Ectodermal cell (in vitro differentiated cells): Measurements from ENCODE around the gene ARFGAP1.
"Not testable (repeated sequence)": the region's sequence is repeated elsewhere in the genome, so short reads cannot be mapped to it uniquely, and the experiment has no call there.

Experiments used
- H3K27ac ChIP-seq: 2 replicates; pipeline ENCODE4 v1.7.0; 2013; ENCODE audit warnings: mild to moderate bottlenecking, low read depth, low read length; ENCODE audit not compliant: insufficient read depth, poor library complexity, severe bottlenecking
- H3K27me3 ChIP-seq: 2 replicates; pipeline ENCODE4 v1.7.0; 2013; ENCODE audit warnings: mild to moderate bottlenecking, low read length; ENCODE audit not compliant: insufficient read depth, control insufficient read depth, poor library complexity, severe bottlenecking
- H3K36me3 ChIP-seq: one replicate; pipeline ENCODE4 v1.7.0; 2013; ENCODE audit warnings: low read length; ENCODE audit not compliant: control insufficient read depth, insufficient read depth
- H3K4me1 ChIP-seq: one replicate; pipeline ENCODE4 v1.7.0; 2013; ENCODE audit warnings: low read length; ENCODE audit not compliant: control insufficient read depth, insufficient read depth
- H3K4me3 ChIP-seq: 2 replicates; pipeline ENCODE4 v1.7.0; 2013; ENCODE audit warnings: low read depth, low read length, control low read depth; ENCODE audit not compliant: insufficient read depth
- H3K9me3 ChIP-seq: 2 replicates; pipeline ENCODE4 v1.7.0; 2013; ENCODE audit warnings: mild to moderate bottlenecking, low read length, moderate library complexity; ENCODE audit not compliant: control insufficient read depth
- WGBS, 2 experiments: methylation state at CpG; one replicate each; pipeline ENCODE4 v1.1.7; 2013; ENCODE audit warnings: missing lambda C conversion rate in 2 of 2; 5-methylcytosine and 5-hydroxymethylcytosine counted together

The ARFGAP1 gene

DNA sequence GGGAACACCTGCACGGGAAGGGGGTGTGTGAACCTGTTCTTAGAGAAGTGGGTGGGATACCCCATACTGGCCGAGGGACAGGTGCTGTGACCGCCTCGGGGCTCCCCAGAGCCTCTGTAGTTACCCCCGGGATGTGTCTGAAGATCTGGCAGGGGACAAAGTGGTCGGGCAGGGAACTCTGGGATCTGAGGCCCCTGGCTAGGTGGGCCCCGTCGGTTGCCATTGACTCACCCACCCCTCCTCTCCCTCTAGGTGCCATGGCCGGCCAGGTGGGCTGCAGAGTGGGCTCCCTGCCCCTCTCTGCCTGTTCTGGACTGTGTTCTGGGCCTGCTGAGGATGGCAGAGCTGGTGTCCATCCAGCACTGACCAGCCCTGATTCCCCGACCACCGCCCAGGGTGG, 32.6 kb upstream of the ARFGAP1 start:
- no peak overlapping the region for H3K27ac ChIP-seq
- WGBS, 2 experiments, result 91 to 95% methylated on average over 11 of the region's 11 CpGs
- no peaks in the 10 kb centered on the region for H3K36me3 ChIP-seq
- no peaks in the 10 kb centered on the region for H3K9me3 ChIP-seq
- no peak overlapping the region for H3K4me3 ChIP-seq
- peaks cover 12% of the 10 kb centered on the region for H3K4me1 ChIP-seq
- H3K27me3 ChIP-seq, result no peaks in the 10 kb centered on the region

DNA sequence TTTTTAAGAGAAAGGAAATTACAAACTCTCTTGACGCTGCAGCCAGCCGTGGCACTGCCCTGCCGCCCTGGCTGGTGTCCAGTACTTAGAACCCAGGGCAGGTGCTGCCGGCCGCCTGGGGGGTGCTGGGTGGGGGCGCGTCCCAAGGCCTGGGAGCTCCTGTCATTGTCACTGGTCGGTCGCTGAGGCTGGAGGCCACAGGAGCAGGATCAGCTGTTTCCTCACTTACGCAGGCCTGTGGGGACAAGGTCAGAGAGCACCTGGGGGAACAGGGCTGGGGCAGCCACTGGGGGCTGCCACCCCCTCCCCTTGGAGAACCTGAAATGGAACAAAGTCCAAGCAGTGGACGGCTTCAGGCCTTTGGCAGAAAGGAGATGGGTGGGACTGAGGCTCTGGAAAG, 31.3 kb upstream of the ARFGAP1 start:
- no peaks in the 10 kb centered on the region for H3K36me3 ChIP-seq

DNA sequence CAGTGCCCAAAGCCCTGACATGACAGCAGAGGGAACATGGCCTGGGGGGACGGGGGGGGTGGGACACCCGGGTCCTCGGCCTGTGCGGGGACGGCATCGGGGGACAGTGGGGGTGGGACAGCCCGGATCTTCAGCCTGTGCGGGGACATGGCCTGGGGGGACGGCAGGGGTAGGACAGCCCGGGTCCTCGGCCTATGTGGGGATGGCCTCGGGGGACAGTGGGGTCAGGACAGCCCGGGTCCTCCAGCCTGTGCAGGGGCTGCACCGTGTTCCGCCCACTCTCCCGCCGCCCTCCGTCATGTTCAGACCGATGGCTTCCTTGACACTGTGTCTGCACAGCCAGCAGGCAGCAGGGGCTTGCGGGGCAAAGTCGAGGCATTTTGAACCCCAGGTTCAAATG, 29.9 kb upstream of the ARFGAP1 start:
- no peaks in the 10 kb centered on the region for H3K9me3 ChIP-seq
- no peaks in the 10 kb centered on the region for H3K27me3 ChIP-seq
- no peaks in the 10 kb centered on the region for H3K36me3 ChIP-seq
- H3K4me1 ChIP-seq, result peaks cover 12% of the 10 kb centered on the region
- H3K4me3 ChIP-seq, result no peak overlapping the region
- WGBS, 2 experiments, result 94% methylated on average over 21 of the region's 21 CpGs
- H3K27ac ChIP-seq, result no peak overlapping the region

More for the DNA sequence above, 31.3 kb upstream of the ARFGAP1 start:
- Histone ChIP-seq H3K4me1 (peaks cover 5% of the 10 kb centered on the region), H3K27ac (no peak overlapping the region), H3K4me3 (no peak overlapping the region), H3K9me3 (no peaks in the 10 kb centered on the region), H3K27me3 (no peaks in the 10 kb centered on the region)
- WGBS, 2 experiments, result 92% methylated on average over 11 of the region's 11 CpGs

DNA sequence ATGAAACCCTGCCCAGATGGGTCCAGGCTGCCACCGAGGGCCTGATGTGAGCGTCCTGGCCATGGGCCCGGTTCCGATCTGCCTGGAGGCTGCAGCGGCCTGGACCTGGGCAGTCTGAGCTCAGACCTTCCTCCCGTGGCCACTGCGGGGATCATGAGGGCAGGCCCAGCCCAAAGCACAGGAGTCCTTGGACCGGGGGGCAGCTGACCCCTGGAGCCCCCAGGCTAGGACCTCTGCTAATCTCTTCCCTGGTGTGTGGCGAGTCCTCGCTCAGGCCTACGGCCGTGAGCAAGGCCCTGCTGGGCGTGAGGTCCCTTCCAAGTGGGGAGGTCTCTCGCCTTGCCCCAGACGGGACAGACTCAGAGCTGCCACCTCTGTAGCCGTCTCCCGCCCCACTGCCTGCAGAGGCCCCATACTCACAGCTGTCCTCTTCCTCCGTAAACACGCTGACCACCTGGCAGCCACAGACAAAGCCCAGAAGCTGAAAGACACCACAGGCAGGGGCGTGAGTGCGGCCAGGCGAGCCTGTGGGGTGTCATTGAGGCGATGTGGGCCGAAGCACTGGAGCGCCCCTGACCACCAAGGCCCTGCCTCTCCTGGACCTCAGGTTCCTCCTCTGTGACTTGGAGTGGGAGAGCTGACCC, 28.9 kb upstream of the ARFGAP1 start:
- 85% methylated on average over 25 of the region's 25 CpGs for WGBS, 2 experiments
- peaks cover 22% of the 10 kb centered on the region for H3K4me1 ChIP-seq
- no peaks in the 10 kb centered on the region for H3K27me3 ChIP-seq
- no peaks in the 10 kb centered on the region for H3K36me3 ChIP-seq
- no peaks in the 10 kb centered on the region for H3K9me3 ChIP-seq
- no peak overlapping the region for H3K27ac ChIP-seq
- no peak overlapping the region for H3K4me3 ChIP-seq

DNA sequence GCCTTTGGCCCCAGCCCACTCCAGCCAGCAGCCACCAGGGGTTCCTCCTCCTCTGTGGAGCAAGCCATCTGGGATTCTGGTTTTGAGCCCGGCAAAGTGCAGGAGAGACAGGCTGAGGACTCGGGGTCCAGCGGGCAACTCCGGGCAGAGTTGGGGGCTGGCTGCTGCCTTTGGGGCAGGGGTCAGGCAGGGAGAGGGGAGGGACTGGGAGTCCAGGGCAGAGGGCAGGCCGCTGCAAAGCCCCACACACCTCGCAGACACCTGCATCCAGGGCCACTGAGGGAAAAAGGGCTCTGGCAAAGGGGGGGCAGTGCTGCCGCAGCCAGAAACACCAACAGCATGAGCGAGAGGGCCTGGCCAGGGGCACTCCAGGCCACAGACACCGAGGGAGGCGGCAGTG, 28.1 kb upstream of the ARFGAP1 start:
- no peaks in the 10 kb centered on the region for H3K36me3 ChIP-seq
- 94 to 95% methylated on average over 10 of the region's 10 CpGs for WGBS, 2 experiments
- no peaks in the 10 kb centered on the region for H3K27me3 ChIP-seq
- H3K27ac ChIP-seq, result no peak overlapping the region
- no peak overlapping the region for H3K4me3 ChIP-seq
- H3K4me1 ChIP-seq, result peaks cover 22% of the 10 kb centered on the region
- H3K9me3 ChIP-seq, result no peaks in the 10 kb centered on the region

DNA sequence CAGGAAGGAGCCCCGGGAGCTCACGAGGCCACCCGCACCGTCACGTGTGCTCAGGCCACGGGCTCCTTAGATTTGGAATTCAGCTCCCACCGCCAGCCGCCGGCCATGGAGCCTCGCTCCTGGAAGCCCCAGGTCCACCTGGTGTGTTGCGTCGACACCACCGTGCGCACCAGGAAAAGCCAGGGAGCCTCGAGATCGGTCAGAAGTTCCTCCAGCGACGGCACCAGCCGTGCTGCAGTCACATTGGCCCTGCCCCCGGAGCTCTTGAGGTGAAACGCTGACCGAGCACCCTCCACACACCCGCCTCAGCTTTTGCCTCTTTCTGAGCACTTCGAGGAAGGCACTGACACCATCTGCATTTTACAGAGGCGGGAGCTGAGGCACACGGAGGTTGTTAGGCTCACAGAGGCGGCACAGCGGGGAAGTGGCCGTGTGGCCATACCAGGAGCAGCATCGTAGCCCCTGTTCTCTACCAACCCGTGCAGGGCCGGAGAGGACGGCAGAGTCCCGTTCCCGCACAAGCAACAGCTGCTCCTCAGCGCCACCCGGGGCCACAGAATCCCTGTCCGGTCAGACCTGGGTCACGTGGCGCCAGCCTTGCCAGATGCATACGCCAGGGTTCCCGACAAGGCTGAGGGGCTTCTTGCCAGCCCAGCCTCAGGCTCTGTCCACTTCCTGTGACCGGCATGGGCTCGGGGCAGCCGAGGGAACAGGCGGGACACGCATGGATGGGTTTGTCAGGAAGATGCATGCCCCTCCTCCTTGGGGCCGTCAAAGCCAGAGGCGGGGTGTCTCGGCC, 25.9 kb upstream of the ARFGAP1 start:
- 69 to 70% methylated on average over 50 of the region's 50 CpGs for WGBS, 2 experiments
- no peak overlapping the region for H3K4me3 ChIP-seq
- H3K4me1 ChIP-seq, result peaks cover 22% of the 10 kb centered on the region
- no peaks in the 10 kb centered on the region for H3K9me3 ChIP-seq
- H3K27me3 ChIP-seq, result no peaks in the 10 kb centered on the region
- H3K27ac ChIP-seq, result no peak overlapping the region
- no peaks in the 10 kb centered on the region for H3K36me3 ChIP-seq

DNA sequence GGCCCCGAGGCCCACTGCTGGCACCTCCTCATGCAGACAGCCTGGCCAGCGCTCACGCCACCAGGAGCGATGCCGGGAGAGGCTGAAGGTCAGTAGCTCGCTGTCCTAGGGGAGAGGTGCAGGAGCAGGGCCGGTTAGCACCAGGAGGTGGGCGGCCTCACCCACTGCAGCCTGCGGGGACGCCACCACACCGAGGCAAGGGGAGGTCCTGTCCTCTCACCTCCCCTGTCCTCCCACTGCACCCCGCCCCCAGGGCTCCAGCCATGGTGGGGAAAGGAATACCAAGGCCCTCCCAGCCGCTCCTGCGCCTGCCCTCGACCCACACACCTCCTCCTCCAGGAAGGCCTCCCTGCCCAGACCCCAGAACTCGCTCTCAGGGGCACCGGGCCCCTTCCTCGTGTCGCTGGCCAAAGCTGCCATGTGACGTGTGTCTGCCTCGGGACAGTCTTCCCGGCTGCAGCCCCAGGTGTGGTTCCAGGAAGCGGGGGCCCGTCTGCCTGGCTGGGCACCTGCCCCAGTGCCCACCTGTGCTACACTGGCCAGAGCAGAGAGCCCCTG, 24.9 kb upstream of the ARFGAP1 start:
- H3K27ac ChIP-seq, result no peak overlapping the region
- H3K27me3 ChIP-seq, result peaks cover 3% of the 10 kb centered on the region
- no peaks in the 10 kb centered on the region for H3K36me3 ChIP-seq
- H3K9me3 ChIP-seq, result no peaks in the 10 kb centered on the region
- H3K4me3 ChIP-seq, result no peak overlapping the region
- H3K4me1 ChIP-seq, result peaks cover 32% of the 10 kb centered on the region
- WGBS, 2 experiments, result 89 to 91% methylated on average over 24 of the region's 24 CpGs

DNA sequence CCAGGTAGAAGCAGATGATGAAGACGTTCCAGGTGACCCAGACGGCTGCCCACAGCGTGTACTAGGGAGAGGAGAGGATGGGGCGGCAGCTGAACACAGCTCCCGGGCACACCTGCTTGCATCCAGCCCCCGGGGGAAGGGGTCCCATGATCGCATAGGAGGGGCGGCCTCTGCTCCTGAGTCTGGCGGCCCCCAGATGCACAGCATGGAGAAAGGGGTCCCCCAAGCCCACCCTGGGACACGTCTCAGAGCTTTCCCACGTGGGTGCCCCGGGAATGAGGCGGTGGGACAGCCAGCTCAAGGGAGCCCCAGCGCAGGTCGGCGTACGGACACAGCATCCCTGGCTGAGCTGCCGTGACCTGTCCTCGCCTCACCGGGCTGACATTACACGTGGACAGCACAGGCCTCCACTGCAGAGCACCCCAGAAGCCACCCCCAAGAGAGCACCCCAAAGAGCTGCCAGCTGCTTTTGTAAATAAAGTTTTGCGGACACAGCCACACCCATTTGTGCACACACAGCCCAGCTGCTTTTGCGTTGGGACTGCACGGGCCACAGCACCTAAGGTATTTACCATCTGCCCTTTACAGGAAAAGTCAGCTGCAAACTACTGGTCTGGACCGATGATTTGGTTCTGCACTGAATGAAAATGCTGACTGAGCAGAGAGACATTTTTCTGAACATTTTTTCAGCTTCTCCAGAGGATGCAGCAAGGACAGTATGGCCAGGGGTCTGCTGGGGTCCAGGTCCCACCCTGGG, 23.6 kb upstream of the ARFGAP1 start:
- H3K9me3 ChIP-seq, result no peaks in the 10 kb centered on the region
- no peak overlapping the region for H3K27ac ChIP-seq
- WGBS, 2 experiments, result 91% methylated on average over 25 of the region's 25 CpGs
- H3K27me3 ChIP-seq, result peaks cover 15% of the 10 kb centered on the region
- H3K4me1 ChIP-seq, result peaks cover 31% of the 10 kb centered on the region
- no peaks in the 10 kb centered on the region for H3K36me3 ChIP-seq
- no peak overlapping the region for H3K4me3 ChIP-seq

DNA sequence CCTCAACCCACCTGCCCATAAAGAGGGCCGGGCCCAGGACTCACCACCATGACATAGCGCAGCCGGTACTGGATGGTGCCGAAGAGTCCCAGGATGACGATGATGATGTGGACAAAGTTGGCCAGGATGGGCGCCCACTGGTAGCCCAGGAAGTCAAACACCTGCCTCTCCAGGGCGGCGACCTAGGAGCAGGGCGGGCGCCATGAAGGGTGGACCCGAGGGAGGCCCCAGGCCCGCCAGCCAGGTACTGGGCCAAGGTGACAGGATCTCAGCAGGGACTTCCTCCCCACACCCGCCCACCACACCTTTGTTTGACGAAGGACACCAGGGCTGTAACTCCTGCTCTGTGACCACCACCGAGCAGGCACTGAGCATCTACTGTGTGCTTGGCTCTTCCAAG, 22.7 kb upstream of the ARFGAP1 start:
- 94 to 96% methylated on average over 15 of the region's 15 CpGs for WGBS, 2 experiments
- no peaks in the 10 kb centered on the region for H3K9me3 ChIP-seq
- H3K36me3 ChIP-seq, result no peaks in the 10 kb centered on the region
- no peak overlapping the region for H3K4me3 ChIP-seq
- peaks cover 32% of the 10 kb centered on the region for H3K4me1 ChIP-seq
- no peak overlapping the region for H3K27ac ChIP-seq
- peaks cover 23% of the 10 kb centered on the region for H3K27me3 ChIP-seq

DNA sequence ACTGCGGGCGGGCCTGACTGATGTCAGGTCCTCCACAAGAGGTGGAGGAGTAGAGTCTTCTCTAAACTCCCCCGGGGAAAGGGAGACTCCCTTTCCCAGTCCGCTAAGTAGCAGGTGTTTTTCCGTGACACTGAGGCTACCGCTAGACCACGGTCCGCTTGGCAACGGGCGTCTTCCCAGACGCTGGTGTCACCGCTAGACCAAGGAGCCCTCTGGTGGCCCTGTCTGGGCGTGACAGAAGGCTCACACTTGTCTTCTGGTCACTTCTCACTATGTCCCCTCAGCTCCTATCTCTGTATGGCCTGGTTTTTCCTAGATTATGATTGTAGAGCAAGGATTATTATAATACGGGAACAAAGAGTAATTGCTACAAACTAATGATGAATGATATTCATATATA, 21.3 kb upstream of the ARFGAP1 start:
- H3K9me3 ChIP-seq, H3K36me3 ChIP-seq, H3K27ac ChIP-seq, H3K4me3 ChIP-seq: not testable (repeated sequence)
- Histone ChIP-seq H3K4me1 (peaks cover 34% of the 10 kb centered on the region), H3K27me3 (peaks cover 27% of the 10 kb centered on the region)
- 40 to 52% methylated on average over 12 to 13 of the region's 14 CpGs for WGBS, 2 experiments
